Stimulated activated CD8-positive, alpha-beta memory T cell treated with anti-CD3 and anti-CD28 coated beads, Interleukin-4, amount 100 ng/mL, for 1 hour (primary cell): ENCODE results near the gene ZNF385B.

Experiments
- DNase-seq, 2 donors: peaks; one replicate each; pipeline ENCODE4 v3.0.0-alpha.2; 2020; ENCODE audit warnings: low read depth in 2 of 2, low spot score in 1 of 2

The ZNF385B gene

DNA sequence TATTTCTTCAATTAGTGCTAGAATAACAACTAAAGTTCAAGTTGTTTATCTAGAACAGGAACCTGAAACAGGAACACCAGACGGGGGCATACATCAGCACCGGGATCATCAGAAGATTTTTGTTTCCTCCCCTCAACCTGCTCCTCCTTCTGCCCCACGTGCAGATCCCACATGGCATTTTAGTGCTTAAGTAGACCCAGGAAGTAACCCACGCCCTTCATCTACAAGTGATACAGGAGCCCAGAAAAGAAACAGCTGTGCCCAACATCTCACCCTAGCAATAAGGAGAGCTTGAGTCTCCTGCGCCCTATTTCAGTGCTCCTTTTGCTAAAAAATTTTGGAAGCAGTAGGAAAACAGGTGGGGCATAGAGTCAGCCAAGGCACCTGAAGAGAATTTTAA lies 5.2 kb downstream of the ZNF385B start:
- DNase-seq: no peak

DNA sequence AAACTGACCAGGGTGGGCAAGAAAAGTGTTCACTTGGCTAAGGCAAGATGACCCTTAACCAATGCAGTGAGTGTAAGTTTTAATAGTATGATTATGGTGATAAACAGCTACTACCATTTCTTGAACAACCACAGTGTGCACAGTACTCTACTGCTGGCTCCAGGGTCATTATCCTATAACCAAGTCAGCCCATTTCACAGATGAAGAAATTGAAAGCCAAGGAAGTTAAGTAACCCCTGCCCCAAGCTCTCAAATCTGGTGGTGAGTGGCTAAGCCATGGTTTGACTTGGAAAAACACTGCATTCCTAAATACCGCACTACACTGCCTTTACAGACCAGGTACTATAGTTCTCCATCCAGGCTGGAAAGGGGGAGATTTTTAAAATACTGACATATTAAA lies 5.7 kb downstream of the ZNF385B start:
- no peak for DNase-seq

DNA sequence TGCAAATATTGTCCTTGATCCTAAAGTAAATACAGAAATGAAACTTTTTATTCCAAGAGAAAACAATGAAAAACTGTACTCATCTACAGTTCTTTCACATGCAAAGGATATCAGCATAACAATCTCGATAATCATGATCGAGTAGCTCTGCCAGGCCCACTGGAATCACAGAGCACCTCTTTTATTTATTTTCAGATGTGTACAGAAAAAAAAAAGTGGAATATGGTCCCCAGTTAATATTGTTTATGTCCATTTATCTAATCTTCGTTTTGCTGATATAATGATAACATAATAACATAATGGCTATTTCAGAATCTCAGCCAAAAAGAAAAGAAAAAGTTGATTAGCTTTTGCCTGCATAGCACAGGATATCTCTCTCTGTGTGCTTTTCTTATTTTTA lies 6.5 kb downstream of the ZNF385B start:
- no peak for DNase-seq

DNA sequence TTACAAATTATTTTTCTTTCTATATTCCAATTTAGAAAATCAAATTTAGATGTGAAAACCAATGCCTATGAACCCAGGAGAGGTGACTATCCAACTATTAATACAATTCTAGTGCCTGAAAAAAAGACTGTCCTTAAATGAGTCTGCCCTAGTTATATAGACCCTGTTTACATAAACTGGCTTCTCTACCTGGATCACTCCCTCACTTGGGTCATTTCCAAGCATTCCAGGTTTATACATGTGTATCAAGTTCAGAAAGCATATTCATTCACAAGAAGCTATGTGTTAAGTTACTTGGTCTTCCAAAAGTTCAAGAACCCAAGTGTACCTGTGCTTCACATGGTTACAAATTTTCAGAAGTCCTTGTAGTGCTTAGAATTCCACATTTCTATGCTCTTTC lies 8.3 kb downstream of the ZNF385B start:
- DNase-seq: no peak

DNA sequence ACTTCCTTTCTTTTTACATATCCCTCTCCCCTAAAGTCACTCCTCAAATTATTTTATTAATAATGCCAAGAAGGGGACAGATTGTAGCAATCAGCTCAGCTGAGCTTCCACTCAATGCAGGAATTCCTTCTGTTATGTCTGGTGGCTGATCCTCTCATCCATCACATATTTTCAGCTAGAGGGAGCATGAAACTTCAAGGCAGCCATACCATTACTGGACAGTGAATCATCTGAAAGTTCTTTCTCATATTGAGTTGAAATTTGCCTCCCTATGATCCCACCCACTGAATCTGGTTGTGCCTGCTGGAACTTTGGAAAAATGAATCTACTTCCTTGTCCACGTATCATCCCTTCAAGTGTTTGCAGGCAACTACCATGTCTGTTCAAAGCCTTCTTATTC lies 11.2 kb downstream of the ZNF385B start:
- DNase-seq: no peak

DNA sequence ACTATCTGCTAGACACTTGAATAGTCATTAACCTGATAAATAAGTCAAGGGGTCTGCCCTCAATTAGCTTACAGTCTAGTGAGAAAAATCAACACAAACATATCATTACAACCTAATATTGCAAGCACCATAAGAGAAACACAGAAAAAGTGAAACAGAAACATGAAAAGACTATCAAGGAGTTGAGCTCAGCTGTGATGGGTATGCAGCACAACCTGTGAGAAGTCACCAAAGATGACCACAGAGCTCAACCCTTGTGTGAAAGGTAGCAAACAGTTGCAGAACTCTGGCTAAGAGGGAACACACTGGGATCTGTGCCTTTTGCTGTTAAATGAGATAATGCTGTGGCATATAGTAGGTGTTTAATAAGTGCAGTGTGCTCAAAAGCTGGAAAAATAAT lies 11.7 kb downstream of the ZNF385B start:
- DNase-seq: no peak

DNA sequence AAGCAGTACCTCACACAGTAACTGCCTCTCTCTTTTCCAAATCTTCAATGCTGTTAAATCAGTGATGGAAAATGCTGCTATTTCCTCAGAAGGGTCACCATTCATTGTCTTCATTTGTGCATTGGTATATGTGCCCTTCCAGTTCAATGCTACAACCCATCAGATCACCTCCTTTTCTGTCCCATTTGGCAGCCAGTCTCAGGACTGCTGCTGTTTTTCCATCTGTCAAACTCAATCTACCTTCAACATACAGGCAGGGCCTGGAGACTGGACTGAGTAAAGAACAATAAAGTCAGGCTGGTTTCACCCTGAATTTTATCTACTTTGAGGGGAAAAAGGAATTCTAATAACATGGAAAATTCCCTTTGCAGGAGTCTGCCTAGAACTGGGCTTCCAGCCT lies 17.9 kb downstream of the ZNF385B start:
- no peak for DNase-seq

DNA sequence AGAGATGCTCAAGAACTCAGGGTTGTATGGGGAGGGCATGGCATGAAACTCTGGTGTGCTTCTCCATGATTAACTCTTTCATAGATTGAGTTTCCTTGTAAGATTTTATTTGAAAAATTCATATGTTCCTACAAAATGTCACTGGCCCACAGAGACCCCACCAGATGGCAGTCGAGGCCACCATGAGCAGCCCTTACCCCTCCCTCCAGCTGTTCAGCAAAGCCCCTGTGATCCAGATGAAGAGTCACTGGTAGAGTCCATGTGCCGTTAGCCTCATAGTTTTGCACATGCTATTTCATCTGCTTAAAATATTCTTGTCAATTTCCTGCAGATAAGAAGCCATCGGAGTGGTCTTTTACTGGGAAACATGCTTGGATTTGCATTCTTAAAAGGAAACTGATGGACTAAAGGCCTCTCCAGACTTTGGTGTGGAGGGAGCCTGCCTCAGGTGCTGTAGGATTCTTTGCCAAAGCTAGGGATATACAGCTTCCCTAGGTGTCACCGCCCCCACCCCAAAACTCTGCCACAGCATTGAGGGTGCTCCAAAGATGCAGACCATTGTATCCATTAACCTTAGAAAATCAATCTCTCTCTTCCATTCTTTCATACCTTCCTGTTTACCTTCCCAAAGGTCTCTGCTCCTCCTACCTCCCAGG lies 18.8 kb downstream of the ZNF385B start:
- no peak for DNase-seq

DNA sequence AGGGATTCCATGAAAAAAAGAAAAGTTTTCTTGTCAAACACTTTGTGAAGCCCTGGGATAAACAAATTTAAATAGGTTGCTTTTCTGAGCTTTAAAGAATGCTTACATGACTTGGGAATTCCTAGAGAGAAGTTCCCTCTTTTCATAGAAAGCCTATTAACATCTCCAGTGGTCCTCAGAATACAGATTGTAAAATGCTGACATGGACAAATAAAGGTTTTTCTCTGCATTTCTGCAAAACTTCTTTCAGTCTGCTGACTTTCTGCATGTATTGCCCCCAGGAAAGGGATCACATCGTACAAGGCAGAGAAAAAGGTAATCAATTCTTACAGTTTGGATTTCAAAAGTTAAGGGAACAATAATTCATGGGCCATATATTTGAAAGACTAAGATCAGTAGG lies 20.6 kb downstream of the ZNF385B start:
- DNase-seq: no peak

DNA sequence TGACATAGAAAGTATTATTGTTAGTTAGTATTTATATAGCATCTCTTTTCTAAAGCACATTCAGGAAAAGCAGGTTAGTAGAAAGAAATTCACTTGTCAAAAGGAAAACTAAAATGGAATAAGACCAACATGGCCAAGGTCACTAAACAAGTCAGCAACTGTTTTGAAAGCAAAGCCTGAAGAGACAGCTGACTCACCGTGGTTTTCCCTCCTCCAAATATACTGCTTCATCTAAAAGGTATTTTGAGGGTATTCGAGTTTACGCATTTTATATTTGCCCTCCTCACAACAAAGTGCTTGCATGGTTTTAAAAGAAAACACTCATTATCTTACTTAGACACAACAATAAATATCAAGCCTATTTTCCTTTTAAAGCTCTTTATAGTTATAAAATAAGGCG lies 24.0 kb downstream of the ZNF385B start:
- DNase-seq: no peak

DNA sequence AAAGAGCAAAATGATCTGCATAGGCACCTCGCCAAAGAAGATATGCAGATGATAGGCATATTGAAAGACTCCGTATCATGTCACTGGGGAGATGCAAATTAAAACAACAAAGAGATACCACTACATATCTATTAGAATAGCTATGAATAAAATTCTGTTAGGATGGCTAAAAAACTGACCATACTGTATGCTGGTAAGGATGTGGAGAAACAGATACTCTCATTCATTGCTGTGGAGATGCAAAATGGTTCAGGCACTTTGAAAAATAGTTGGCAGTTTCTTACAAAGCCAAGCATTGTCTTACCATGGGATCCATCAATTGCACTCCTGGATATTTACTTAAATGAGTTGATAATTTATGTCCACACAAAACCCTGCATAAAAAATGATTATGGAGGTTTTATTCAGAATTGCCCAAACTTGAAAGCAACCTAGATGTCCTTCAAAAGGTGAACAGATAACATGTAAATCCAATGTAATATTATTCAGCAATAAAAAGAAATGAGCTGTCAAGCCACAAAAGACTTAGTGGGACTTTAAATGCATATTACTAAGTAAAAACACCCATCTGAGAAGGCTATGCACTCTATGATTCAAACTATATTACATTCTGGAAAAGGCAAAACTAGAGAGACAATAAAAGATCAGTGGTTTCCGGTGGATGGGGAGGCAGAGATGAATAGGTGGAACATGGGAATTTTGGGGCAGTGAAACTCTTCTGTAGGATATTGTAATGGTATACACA lies 31.2 kb downstream of the ZNF385B start:
- DNase-seq: no peak

DNA sequence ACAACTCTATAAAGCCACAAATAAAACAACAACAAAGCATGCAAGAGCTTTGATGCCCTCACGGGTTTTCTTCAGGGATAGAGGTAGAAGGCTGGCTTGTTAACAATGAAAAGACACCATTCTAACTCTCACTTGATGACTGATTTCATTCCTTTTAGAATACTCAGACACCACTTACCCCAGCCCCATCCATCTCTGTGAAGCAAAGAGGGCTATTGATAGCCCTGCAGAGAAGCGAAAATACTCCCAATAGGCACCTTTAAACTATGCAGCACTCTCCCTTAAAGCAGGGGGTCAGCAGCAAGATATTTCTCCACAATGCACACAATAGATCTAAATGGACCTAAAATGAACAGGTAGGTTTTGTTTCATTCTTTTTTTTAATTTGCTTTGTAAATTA lies 35.1 kb downstream of the ZNF385B start:
- no peak for DNase-seq

DNA sequence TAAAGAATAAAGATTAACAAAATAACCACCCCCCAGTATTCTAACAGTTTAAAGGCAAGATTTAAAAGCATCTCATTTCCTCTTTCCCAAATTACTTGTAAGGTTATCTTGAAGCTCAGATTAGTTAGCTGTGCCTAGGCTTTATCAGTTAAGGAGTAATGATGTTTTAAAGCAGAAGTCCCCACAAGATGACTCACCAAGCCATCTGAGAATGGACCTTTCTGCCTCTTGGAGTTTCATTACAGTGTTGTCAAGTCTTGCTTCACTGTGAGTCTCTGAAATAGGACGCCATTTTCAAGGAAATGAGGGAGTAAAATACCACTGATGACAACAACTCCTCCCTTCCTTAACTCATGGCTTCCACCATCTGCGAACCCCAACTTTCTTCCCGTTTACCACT lies 35.9 kb downstream of the ZNF385B start:
- no peak for DNase-seq

DNA sequence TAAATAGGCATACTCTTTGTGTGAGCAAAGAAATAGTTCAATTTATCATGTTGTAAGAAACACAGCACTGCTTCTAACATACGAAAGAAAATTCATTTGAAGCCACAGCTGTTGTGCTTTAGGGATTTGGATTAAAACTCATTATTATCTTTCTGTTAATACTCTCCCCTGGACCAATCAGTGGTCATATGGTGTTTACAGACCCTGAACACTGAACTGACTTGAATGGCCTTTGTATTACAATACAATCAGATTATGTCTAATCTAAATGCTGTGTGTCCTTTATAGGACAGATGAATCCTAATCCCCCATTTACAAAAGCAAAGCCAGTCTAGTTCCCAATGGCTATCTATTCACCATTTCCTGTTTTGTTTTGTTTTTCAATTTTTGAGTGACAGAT lies 36.5 kb downstream of the ZNF385B start:
- DNase-seq: no peak

DNA sequence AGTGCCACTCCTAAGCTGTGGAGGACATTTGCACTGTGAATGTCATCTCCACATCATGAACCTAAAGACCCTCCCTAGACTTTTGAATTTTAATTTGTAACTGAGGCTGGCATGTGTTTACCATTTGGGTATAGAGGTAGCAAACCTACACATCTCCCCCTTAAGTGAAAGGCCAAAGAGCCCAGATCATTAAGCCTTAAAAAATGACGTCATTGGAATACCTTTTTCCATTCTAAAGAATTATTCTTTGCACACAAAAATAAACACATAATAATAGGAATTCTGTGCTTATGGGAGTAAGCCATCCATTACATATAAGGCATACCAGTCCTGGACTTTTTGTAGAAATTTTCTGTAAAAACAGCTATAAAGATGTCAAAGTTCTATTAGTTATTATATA lies 38.9 kb downstream of the ZNF385B start:
- DNase-seq: no peak

DNA sequence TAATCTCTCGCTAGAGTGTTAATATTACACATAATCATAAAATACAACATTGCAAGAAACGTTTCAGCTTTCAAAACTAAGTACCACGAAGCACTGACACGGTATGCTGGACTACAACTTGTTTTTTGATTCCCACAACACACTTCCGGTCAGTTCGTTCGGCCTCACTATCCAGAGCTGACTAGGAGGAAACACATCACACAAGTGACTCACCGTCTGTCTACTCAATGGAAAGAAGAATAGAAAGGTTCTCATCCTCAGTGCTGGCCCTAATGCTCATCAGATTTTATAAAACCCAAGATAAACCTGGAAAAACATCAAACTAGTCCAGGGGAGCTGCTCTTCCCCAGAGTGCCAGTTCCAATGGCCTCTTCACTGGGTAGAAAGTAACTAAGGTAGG lies 42.9 kb downstream of the ZNF385B start:
- no peak for DNase-seq

DNA sequence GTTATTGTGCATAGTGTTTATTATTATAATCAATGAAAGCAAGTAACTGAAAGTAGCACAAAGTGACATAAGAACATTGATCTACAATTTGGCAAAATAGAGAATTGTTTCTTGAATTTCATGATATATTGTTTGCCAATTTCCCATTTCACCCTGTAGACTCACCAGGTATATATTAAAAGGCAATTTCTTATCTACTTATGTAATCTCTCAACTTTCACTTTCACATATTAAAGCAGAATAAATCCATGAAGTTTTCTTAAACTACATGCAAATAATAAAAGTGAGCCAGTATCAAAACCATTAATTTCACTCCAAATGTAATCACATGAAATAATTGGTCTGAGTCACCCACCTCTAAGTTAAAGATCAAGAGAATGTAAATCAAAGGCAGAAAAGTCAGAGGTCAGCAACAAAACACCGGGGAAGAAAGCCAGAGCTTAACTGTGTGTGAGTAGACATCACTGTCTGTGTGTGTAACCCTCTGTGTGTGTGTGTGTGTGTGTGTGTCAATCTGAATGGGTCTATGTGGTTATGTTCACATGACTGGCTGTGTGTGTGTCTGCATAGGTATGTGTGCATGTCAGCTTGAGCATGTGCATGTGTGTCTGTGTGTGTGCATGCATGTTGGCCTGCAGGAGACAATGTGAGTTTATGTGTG lies 44.1 kb downstream of the ZNF385B start:
- DNase-seq: no peak

DNA sequence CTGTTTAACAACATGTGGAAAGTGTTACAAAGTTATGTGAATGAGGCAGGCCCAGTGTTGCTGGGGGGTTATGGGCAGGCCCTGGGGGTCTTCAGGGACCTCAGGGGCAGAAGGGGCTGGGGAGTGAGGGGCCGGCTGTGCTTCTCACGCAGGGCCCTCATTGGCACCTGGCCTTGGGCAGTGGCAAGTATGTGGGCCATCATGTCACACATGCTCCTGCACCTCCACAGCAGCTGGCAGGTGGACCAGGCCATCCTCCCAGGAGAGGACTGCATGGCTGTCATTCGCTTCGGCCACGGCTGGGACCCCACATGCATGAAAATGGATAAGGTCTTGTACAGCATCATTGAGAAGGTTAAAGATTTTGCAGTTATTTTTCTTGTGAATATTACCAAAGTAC lies 47.4 kb downstream of the ZNF385B start:
- DNase-seq: no peak

DNA sequence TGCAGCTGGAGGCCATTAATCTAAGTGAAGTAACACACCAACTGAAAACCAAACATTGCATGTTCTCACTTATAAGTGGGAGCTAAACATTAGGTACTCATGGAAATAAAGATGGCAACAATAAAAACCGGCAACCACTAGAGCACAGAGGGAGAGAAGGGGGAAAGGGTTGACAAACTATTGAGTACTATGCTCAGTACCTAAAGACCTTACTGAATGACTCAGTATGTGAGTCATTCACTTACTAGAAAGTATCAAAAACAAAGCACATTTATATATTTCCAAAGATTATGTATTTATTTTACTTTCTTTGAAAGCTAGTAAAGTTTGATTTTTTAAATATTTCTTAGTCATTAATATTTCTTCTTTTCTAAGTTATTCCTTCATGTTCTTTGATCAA lies 48.9 kb downstream of the ZNF385B start:
- no peak for DNase-seq

DNA sequence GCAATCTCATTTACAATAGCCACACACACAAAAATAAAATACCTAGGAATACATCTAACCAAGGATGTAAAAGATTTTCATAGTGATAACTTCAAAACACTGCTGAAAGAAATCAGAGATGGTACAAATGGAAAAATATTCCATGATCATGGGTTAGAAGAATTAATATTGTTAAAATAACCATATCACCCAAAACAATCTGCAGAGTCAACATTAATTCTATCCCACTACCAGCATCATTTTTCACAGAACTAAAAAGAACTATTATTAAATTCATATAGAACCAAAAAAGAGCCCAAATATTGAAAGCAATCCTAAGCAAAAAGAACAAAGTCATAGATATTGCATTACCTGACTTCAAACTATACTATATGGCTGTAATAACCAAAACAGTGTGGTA lies 50.4 kb downstream of the ZNF385B start:
- no peak for DNase-seq

DNA sequence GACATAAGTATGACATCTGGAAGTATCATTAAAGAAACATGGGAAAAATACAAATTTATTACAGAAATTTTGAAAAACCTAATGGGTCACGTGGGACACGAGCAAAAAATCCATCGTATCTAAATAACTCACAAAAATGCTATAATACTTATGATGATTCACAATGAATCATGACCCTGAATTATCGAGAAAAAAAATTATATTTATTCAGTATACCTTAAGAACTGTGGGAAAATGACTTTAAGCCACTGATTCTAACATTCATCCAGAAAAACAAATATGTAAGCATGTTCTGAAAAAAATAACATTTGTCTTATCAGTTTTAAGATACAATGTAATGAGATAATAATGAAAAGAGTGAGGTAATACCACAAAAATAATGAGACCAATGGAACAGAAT lies 51.8 kb downstream of the ZNF385B start:
- no peak for DNase-seq

DNA sequence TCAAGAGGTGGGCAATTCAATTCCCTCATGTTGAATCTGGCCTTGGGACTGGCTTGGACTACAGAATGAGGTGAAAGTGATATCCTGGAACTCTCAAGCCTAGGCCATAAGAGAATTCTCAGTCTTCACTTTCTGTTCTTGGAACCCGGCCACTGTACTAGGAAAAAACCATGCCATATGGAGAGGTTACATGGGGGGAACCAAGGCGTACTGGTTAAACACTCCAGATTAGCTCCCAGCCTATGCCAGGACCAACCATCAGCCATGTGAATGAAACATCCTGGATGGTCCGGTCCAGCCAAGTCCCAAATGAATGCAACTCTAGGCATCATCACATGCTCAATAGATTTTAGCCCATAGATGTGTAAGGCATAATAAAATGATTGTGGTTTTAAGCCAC lies 56.4 kb downstream of the ZNF385B start:
- no peak for DNase-seq

DNA sequence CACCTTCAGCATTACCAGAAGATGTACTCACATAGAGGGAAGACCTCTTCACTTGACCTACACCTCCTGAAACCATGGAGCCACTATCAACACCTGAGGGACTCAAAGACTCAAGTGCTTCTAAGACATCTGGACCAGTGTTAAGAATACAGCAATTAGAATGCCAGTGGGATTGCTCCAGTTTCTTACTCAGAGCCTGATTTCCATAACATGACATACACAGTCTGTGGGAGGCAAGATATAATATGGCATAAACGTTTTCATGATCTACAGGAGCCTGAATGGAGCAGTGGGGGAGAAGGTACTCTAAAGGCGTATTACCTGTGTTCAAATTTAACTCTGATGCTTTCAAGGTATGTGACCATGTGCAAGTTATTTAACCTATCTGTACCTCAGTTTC lies 57.2 kb downstream of the ZNF385B start:
- no peak for DNase-seq
